GM21381 (cell line): ENCODE measurements around the gene SLIT3.
A peak's percentile ranks its signal among the peaks of the same experiment; 100 is the strongest.

Experiments
- ATAC-seq: cut with Tn5 transposase; IDR thresholded peaks from one replicate; pipeline ENCODE4 v1.9.1; 2021; ENCODE audit warnings: mild to moderate bottlenecking, moderate library complexity; ENCODE audit not compliant: unreplicated experiment

SLIT3 gene

GRCh38 chr5:169300468-169301385, at the start of gene SLIT3:
Gene SLIT3, minus strand, starts transcription at chr5:169301139. Its CDS starts 430 bp downstream, at chr5:169300709.
- ATAC-seq = no peak

DNA sequence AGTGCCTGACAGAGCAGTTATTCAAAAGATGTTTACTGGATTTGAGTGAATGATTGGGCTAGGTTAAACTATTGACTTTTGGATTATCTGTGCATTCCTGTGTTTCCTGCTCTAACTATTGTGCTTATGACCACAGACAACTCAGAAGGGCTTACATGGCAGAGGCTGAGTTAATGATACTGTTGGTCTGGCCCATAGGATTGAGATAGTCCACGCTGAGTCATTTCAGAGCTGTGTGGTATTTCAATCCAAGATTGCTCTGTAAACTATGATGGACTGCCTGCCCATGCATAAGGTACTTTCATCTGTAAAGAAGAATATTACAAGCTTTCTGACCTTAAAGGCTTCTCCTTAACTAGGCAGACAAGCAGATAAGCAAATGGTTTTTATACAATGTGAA, 49.1 kb upstream of the SLIT3 start:
- peak; percentile 61 for ATAC-seq

DNA sequence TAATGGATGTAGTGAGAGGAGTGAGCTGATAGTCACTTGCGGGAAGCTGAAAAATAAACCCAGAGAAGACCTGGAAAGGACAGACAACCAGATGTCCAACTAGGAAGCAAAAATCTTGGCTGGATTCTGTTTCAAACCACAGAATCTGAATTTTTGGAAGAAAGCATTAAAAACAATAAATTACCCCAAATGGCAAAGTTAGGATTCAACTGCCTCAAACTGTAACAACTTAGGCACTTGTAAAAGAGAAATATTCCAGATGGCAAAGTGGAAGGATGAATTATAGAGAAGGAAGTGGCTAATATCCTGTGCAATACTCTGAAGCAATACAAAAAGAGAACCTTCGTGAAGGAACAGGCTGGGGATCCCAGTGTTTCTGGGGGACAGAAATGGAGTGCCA, 46.8 kb upstream of the SLIT3 start:
- no peak for ATAC-seq

- no peak for ATAC-seq
Measured at GRCh38 chr5:169344629-169345028, 43.7 kb upstream of the SLIT3 start.

- ATAC-seq = no peak
Measured at GRCh38 chr5:169343766-169344165, 42.8 kb upstream of the SLIT3 start.

- ATAC-seq = no peak
Measured at GRCh38 chr5:169341556-169341955, 40.6 kb upstream of the SLIT3 start.

DNA sequence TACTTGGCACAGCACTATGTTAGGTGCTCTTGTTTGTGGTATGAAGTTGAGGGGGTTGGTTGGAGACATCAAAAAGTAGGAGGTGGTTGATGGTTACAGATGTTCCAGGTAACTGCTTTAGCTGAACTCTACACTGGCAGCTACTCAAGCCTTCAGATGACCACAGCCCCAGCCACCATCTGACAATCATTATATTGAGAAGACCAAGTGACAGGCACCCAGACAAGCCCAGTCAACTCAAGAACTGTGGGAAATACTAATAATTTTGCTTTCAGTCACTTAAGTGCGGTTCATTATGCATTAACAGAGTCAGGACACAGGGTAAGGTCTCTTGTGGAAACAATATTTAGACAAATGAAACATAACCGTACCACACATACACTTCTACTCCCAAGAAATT, 38.9 kb upstream of the SLIT3 start:
- peak; percentile 75 for ATAC-seq

GRCh38 chr5:169336242-169336641, 35.3 kb upstream of the SLIT3 start:
- ATAC-seq = no peak

DNA sequence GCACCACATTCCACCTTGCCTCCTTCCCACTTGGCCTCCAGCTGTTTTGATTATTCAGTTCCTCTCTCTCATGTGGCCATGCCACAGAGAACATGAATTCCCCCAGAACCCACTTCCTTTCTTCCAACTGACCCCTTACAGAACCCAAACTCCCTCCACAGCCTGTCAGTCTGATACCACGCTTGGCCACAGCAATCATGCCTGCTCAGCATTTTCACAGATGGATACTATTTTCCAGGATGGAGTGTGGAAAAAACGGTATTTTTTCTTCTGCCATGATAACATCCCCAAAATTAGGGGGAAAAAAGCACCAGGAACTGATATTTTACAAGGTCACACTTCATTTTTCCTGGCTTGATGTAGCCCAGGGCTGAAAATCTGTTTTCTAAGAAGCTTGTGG, 34.9 kb upstream of the SLIT3 start:
- ATAC-seq = no peak

DNA sequence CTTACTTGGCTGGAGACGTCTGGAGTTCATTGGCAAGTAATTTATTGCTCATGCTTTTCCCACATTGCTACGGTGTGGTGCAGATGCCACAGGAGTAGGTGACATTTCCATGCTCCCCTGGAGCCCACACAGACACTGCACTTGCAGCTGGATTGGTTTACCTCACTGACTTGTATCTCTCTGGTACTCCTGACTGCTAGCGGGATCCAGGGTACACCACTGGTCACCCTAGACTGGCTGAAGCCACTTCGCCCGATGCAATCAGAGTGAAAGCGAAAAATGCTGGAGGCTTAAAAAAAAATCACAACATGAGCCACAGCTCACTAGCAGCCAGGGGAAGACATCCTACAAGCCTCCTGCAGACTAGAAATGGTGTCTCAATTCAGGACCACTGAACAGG, 32.6 kb upstream of the SLIT3 start:
- ATAC-seq = no peak

DNA sequence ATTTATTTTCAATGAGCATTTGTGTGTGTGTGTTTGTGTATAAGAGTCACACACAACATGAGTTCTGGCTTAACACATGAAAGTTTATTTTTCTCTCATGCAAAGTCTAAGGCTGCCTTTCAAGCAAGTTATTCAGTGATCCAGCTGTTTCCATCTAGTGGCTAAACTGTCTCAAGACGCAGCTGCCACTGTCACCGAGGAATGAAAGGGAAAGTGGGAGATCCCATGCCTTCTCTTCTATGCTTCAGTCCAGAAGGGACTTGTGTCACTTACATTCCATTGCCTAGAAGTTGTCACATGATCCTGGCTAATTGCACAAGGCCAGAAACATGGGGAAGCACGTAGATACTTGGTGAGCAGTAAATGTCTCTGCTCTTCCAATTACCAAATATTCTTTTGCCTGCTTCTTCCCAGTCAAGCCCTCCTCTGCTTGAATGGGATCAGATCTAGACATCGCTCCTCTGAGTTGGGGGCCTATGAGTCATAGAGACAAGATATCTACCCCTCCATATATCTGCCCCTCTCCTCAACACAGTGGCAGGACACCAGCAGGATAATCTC, 30.4 kb upstream of the SLIT3 start:
- ATAC-seq = no peak

DNA sequence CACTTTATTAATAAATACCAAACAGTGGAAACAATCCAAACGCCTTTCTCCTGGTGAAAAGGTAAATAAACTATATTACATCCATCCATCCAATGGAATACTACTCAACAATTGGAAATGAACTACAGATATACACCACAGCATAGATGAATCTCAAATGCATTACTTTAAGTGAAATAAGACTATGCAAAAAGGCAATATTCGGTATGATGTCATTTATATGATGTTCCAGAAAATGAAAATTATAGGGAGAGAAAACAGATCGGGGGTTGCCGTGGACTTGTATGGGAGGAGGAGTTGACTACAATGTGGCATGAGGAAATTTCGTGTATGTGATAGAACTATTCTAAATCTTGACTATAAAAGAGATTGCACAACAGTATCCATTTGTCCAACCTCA, 27.5 kb upstream of the SLIT3 start:
- ATAC-seq = no peak

DNA sequence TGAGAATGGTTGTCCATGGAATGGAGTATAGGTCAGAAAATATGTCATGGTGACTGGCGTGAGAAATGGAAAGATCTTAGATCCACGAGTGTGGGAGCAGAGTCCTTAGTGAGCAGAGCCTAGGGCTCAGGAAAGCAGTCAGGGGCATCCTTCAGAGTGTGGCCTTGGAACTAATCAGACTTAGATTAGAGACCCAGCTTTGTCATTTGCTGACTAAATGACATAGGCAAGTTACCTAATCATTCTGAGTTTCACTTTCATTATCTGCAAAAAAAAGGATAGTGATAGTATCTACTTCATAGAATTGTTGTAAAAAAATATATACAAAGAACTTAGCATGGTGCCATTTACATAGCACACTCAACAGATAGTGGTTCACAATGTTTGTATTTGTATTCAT, 24.3 kb upstream of the SLIT3 start:
- no peak for ATAC-seq

DNA sequence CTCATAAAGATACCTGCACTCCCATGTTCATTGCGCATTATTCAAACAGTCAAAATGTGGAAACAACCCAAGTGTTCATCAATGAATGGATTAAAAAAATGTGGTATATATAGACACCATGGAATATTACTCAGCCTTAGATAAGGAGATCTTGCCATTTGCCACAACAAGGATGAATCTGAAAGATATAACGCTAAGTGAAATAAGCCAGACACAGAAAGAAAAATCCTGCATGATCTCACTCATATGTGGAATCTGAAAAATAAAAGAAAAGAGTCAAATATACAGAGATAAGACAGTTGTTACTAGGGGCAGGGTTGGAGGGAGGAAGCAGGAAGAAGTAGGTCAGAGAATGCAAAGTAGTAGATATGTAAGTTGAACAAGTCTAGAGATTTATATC, 17.6 kb upstream of the SLIT3 start:
- ATAC-seq = no peak

- no peak for ATAC-seq
Measured at GRCh38 chr5:169307646-169308045, 6.7 kb upstream of the SLIT3 start.

GRCh38 chr5:169305366-169305765, 4.4 kb upstream of the SLIT3 start:
- no peak for ATAC-seq

- no peak for ATAC-seq
Measured at GRCh38 chr5:169304175-169304574, 3.2 kb upstream of the SLIT3 start.

- ATAC-seq = no peak
Measured at GRCh38 chr5:169303119-169303515, 2.2 kb upstream of the SLIT3 start.

- ATAC-seq = peak; percentile 86
Measured at GRCh38 chr5:169302491-169303118, 1.7 kb upstream of the SLIT3 start.

- no peak for ATAC-seq
Measured at GRCh38 chr5:169301986-169302385, 1.0 kb upstream of the SLIT3 start.

DNA sequence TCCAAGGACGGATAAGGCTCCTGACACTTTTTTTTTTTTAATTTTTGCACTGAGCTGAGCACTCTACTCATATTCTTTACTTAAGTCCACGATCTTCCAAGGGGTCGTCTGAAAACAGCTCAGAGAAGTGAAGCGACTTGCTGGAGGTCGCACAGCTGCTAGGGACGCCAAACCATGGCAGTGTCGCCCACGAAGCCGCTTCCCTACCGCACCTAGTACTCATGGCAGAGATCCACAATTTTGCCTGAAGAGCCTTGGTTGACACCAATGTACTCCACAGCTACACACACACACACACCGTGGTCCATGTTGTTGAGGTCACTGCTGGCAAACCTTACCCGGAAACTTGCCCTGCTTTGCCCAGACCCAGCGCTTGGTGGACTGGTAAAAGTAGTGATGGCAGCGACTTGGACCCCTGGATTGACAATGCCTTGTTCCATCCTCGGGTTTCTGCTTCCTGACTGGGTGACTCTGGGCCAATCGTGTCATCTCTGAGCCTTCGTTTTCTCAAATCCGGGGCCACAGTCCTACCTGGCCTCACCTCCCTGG, 521 bp upstream of the SLIT3 start:
- no peak for ATAC-seq
